GM18519 (cell line): ENCODE results near the gene KCNC1.

Experiments
- ATAC-seq: cut with Tn5 transposase; IDR thresholded peaks from one replicate; pipeline ENCODE4 v1.9.1; 2021; ENCODE audit warnings: mild to moderate bottlenecking, moderate library complexity; ENCODE audit not compliant: unreplicated experiment, low FRiP score

The KCNC1 gene

DNA sequence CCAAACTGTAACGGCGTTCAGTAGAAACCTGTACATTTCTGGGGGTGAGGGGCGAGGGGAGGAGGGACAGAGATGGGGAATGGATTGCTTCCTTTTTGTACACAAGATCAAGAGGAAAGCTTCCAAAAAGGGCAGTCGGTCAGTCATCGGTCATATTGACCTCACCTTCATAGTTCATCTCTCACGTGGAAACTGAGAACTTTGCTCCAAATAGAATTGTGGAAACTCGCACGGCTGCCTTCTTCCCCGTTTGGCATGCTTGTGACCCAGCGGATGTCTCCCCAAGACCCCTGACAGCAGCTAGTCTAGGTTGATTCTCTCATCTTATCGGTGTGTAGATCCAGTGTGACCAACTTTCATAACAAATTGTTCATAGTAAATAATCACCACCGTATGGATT, 47.6 kb downstream of the KCNC1 start:
- ATAC-seq, result no peak

DNA sequence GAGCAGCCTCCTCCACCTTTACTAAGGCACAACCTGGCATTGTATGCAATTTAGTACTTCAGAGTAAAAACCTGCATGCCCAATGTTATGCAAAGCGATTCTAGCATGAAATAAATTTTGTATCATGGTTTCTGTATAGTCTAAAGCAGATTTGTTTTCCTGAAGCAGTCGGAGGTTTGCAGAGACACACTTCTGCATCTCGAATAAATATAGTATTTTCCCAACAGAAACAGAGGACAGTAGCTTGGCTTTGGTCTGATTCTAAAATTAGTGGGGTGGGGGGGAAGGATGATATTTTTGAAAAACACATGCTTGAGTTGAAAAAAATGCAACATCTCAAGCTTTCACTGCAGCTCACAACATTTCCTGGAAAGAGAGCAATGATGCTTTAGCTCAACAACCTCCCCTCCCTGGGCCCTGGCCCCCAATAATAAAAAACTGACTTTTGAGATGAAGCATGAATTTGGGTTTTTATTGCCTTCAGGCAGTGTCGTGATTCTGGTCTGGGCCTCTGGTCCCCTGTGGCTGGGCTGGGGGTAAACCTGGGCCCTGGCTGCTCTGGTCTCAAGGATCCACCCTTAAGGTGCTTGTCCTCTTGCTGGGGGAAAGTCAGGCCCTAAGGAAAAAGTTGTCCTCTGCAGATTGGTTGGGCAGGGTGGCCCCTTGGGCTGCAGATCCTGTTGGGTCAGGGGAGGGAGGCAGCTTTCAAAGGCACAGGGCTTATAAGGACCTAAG, 48.2 kb downstream of the KCNC1 start:
- ATAC-seq, result no peak

- no peak for ATAC-seq
Measured at GRCh38 chr11:17783878-17784277, 49.3 kb downstream of the KCNC1 start.

DNA sequence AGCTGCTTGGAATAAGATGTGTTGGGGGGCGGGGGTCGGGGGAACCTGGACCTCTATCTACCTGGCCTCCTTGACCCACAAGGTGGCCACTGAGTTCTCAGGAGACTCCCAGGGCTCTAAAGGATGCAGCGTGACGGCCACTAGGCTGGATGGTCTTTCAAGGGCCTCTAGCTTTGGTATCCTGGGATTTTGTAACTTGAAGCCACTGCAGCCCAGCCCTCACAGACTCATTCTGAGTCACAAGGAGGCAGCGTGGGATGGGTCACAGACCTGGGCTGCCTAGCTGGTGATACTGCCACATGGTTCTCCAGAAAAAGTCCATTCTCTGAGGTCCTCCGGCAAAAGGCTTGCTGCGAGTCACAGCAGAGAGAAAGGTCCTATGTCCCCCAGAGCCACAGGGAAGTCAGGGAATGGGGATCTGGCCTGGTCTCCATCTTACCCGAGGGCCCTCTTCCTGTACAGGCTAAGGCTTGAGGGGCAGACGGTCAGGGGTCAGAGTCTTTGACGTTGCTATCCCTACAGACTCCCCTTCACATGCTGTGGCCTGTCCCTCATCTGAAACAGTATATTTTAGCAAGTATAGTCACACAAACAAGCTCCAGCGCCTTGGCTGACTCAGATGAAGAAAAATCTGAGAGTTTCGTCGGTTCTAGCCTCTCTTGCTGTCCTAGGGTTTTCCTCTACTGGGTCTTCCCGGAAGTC, 52.4 kb downstream of the KCNC1 start:
- ATAC-seq, result no peak

DNA sequence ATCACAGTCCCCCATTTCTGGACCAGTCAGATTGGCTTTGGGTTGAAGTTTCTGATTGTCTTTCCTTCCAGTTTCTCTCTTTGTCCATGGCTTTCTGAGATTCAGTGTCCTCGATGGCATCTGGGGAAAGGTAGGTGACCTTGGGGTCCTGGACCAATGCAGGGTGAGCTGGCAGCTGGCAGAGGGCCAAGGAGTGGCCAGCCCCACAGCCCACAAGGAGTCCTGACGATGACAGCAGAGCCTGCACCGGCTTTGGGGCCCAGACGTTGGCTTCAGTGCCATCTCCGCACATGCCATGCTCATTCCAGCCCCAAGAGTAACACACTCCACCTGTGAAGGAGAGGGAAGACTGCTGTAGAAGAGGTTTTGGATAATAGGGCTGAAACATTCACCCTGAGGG, 53.5 kb downstream of the KCNC1 start:
- no peak for ATAC-seq

DNA sequence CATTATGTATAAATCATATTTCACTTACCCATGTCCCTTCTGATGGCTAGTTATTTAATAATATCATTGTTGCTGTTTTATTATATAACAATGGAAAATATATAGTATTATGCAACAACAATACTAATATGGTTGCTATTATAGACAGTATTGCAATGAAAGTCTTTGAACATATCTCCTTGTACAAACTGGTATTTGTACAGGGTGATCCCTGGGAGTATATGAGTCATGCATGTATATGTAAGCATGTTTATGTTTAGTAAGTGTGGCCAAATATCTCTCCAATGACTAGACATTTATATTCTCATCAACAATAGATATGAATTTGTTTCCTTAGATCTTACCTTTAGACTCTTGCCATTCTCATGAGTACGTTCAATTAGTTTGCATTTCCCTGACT, 55.9 kb downstream of the KCNC1 start:
- ATAC-seq, result no peak

- ATAC-seq, result no peak
Measured at GRCh38 chr11:17791144-17791543, 56.6 kb downstream of the KCNC1 start.

DNA sequence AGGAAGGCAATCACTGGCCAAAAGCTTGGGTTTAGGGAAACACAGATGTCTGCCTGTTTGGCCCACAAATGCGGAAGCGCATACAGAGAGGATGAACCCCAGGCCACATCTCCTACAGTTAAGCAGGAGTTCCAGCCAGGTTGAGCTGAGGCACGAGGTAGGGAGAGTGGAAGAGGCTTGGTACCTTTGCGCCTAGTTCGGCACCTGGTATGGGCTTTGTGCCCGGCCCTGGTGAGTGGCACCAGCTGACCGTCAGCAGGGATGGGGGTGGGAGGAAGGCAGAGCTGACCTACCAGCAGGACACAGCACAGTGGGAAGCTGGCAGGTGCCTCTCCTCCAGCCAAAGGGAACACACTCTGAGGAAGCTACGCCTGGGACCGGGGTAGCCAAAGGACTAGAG, 57.6 kb downstream of the KCNC1 start:
- no peak for ATAC-seq

DNA sequence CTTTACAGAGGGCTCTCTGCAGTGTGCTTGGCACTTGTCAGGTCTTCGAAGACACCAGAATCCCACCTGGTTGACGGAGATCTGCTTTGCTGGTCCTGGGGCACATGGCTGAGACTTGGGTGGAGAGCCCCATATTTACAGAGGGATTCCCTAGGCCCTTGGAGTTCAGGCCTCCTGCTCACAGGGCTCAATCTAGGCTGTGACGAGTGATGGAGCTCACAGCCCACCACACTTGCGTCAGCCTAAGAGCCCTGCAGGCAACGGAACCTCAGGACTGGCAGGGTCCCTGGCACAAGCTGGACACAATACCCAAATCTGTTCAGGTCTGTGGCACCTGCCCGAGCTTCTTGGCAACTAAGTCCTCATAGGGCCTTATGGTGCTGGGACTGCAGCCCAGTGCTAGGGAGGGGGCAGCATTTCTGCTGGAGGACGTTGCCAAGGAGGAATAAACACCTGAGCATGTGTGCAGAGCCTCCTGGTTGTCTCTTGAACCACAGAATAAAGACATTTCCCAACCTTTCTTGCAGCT, 59.1 kb downstream of the KCNC1 start:
- ATAC-seq, result no peak

GRCh38 chr11:17794981-17795380, 60.4 kb downstream of the KCNC1 start:
- ATAC-seq, result no peak

GRCh38 chr11:17796154-17796553, 61.6 kb downstream of the KCNC1 start:
- ATAC-seq, result no peak

GRCh38 chr11:17798253-17798652, 63.7 kb downstream of the KCNC1 start:
- ATAC-seq, result no peak

DNA sequence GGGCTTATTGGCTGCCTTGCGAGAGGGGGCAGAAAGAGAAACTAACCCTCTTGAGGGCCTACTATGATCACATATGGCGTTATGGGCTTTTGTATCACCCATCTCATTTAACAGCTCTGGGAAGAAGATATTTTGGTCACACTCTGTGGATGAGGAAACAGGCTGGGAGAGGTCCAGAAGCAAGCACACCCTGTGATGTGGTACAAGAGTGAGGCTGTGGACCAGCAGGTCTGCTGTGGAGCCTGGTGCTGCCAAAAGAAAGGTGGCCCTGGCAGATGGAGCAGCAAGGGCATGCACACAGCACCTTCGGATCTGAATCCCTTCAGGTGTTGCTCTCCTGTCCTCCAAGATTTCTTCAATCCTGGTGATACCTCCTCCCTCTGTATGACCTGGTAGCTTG, 64.1 kb downstream of the KCNC1 start:
- no peak for ATAC-seq

GRCh38 chr11:17799147-17799546, 64.6 kb downstream of the KCNC1 start:
- no peak for ATAC-seq

- ATAC-seq, result no peak
Measured at GRCh38 chr11:17801166-17801565, 66.6 kb downstream of the KCNC1 start.

GRCh38 chr11:17802491-17802890, 67.9 kb downstream of the KCNC1 start:
- no peak for ATAC-seq

DNA sequence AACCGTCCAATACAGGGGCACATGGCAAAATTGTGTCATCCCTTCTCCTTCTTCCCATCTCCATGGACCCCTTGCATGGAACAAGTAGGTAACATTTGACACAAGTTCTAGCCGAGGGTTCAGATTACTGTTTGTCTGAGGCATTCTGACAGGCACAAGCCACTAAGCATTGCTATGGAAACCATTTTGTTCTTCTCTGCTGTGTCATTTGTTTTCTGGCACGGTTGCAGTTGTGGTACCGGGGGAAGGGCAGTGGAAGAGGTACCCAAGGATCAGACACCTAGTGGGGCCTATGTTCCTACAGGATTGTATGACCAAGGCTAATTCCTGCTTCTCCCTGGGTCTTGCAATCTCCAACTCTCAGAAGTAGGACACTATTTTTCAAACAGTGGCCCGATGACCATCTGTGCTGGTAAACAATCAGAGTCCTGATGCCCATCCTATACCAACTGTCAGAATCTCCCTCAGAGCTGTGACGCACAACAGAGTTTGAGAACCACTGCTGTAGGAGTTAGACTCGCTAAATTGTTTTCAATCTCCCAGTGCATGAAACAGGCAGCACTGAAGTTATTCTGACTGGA, 69.3 kb downstream of the KCNC1 start:
- no peak for ATAC-seq

DNA sequence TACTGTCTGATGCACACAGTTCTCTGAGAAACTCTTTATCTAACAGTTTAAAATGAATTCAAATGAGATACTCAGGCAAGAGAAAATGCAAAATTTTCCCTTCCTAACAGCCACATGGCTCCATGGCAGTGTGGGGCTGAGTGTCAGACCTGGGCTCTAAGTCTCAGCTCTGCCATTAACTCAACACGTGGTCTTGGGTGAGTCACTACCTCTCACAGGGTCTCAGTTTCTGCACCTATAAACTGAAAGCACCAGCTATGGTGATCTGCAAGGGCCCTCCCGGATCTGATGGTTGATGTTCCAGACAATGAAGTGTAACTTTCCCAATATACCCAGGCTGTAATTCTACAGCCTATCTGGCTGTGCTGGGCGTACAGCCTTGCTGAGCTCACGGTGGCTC, 70.5 kb downstream of the KCNC1 start:
- ATAC-seq, result no peak

DNA sequence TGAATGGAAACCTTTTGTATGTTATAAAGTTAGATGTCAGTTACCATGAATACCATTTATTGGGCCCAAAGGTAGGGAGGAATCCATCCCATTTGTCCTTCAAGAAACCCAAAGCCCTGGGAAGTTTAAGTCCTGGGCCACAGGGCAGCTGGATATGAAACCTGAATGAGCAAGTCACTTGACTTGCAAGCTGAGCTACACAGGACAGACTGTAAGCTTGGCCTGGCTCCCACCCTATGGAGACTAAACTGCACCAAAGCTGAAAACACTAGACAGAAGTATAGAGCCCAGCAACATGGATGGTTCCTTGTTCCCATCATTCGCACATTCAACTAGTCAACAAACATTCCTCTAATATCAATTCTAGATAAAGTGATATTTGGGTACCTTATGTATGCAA, 71.3 kb downstream of the KCNC1 start:
- ATAC-seq, result no peak

DNA sequence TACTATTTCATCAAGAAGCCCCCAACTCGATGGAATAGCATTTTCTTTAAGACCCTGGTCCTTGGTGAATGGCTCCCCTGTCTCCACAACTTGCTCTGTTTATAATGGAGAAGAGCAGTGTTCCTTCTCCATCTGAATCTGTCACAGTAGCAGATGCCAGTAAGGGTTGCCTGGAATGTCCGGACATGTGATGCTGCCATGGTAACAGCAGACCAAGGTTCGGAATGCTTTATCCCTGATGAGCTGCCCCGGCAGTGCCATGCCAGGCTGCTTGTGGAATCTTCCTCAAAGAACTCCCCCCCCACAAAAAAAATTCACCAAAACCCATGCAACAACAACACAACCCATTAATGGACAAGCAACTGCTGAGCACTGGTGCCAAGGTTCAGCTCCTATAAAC, 72.5 kb downstream of the KCNC1 start:
- no peak for ATAC-seq

DNA sequence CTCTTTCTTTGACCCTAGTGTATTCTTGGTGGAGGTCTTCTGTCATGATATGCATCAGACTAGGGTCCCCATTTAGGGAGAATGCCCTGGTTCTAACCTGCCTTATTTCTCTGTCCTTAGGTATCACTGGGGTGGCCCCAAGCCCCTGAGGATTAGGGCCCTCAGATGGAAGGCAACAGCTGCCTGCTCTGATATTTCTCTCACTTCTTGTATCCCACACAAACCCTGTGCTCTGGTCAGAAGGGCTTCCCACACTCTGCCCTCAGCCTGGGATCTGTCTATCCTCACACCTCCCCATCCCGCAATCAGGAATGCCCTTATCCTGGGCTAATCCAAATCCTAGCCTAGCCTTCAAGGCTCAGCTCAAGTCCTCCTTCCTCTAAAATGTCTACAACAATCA, 75.5 kb downstream of the KCNC1 start:
- no peak for ATAC-seq

DNA sequence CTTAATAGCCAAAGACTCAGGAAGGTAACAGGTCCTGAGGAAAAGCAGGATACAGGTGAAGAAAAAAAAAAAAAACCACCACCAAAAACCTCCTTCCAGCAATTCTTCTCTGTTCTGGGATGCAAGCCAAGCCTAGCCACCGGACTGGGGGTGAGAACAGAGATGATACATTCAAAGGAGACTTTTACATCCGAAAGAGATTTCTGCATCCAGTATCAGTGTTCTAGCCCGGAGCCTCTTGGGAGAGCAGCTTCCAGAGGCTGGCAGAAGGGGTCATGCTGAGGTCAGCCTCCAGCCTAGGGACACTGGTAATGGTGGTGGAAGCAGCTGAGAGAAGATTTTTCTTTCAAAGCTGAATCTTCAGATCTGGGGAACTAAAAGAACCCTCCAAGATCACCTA, 76.2 kb downstream of the KCNC1 start:
- ATAC-seq, result no peak
